Osteoblast (primary cell): ENCODE data around the gene ZNF689. TPM values are rescaled to one million over a fixed set of nuclear protein-coding genes. Genes with fewer than 3 reads are reported as not detected.
A peak's percentile ranks its signal among the peaks of the same experiment; 100 is the strongest.

ENCODE experiments used
- DNase-seq: peaks from one replicate; pipeline ENCODE4 v3.0.0; 2011; ENCODE audit warnings: low spot score, mixed read lengths; ENCODE audit not compliant: insufficient read length; ENCODE audit errors: missing footprints
- H2AFZ ChIP-seq: 2 replicates; pipeline ENCODE4 v1.6.0; 2011; ENCODE audit warnings: mild to moderate bottlenecking, low read length
- H3K27ac ChIP-seq: 2 replicates; pipeline ENCODE4 v1.5.1; 2011; ENCODE audit warnings: mild to moderate bottlenecking, low read depth, low read length, moderate library complexity
- H3K27me3 ChIP-seq: 2 replicates; pipeline ENCODE4 v1.6.0; 2012; ENCODE audit warnings: mild to moderate bottlenecking, control low read depth, inconsistent platforms, low read length, moderate library complexity; ENCODE audit not compliant: insufficient read depth
- H3K36me3 ChIP-seq: 2 replicates; pipeline ENCODE4 v1.5.1; 2011; ENCODE audit warnings: mild to moderate bottlenecking, low read length, control low read depth, moderate library complexity; ENCODE audit not compliant: insufficient read depth
- H3K4me1 ChIP-seq: 2 replicates; pipeline ENCODE4 v1.5.1; 2011; ENCODE audit warnings: mild to moderate bottlenecking, low read length, control low read depth, moderate library complexity; ENCODE audit not compliant: insufficient read depth
- H3K4me2 ChIP-seq: 2 replicates; pipeline ENCODE4 v1.6.0; 2011; ENCODE audit warnings: mild to moderate bottlenecking, low read length; ENCODE audit not compliant: insufficient read depth
- H3K4me3 ChIP-seq: fragments of 200-600 bp; sonication (generic); 3 replicates; pipeline ENCODE4 v1.5.1; 2012; ENCODE audit warnings: mild to moderate bottlenecking, low read length, inconsistent platforms; ENCODE audit not compliant: insufficient read depth
- H3K79me2 ChIP-seq: 2 replicates; pipeline ENCODE4 v1.6.0; 2012; ENCODE audit warnings: mild to moderate bottlenecking, low read length, control low read depth, inconsistent platforms; ENCODE audit not compliant: insufficient read depth
- H3K9me3 ChIP-seq: 2 replicates; pipeline ENCODE4 v1.5.1; 2011; ENCODE audit warnings: low read depth, low read length, control low read depth
- H4K20me1 ChIP-seq: 2 replicates; pipeline ENCODE4 v1.6.0; 2012; ENCODE audit warnings: mild to moderate bottlenecking, low read length, control low read depth; ENCODE audit not compliant: insufficient read depth
- total RNA-seq: library from RNA; depleted of rRNA; stranded (reverse); fragments of >200 nt; gene quantifications from 2 replicates; pipeline ENCODE4 v1.2.3, GENCODE V29; 2012
- TF ChIP-seq, protein P1 (sequence below): IDR thresholded peaks from 2 replicates; pipeline ENCODE4 v1.5.1; 2011; ENCODE audit warnings: mild to moderate bottlenecking, low read depth, low read length, moderate library complexity; ENCODE audit errors: extremely low read depth

ZNF689 gene
- total RNA-seq, 1 donor: 8.3 TPM

DNA sequence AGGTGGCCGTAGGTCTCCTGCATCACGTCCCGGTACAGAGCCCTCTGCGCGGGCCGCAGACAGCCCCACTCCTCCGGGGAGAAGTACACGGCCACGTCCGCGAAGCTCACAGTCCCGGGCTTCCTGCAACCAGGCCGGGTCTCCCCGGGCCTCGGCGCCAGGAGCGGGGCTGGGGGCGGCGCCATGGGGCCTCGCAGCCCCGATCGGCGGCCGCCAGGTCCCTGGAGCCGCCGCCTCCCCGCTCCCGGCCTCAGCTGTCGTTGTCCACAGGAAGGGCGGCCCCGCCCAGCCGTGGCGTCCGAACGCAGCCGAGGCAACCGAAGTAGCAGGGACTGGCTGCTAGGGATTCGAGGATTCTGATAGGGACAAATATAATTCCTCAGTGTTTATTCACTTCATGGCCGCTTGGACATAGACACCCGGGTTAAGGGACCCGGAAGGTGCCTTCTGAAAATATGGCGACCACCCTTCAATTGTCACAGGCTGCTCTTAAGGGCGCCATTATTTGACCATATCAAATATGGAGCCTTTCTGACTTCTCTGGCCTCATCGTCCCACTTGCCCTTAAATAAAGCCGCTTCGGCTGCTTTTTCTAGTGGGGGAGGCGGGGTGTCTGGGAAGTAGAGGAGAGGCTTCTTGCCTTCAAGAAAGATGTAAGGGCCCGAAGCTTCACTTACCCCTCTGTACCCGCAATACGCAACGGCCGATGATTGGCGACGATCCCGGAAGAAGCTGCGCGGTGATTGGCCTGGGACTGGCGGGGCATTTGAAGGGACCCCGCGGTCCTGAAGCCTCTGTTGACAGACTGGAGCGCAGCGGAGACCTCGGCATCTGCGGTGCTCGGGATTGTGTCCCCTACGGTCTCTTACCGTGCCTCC lies 38.5 kb downstream of the ZNF689 start, which contains the start of gene ZNF688:
Gene ZNF688, minus strand, starts transcription at position 270 of the 878 bp plus-strand sequence. Its CDS starts 85 bp downstream, at position 185.
- Histone ChIP-seq H3K27ac (peak within 1 kb of the TSS; percentile 81), H4K20me1 (no peaks in the 10 kb centered on the region), H3K36me3 (no peaks in the 10 kb centered on the region), H3K79me2 (no peaks in the 10 kb centered on the region), H2AFZ (peak within 1 kb of the TSS; percentile 93), H3K4me2 (peak within 1 kb of the TSS; percentile 83), H3K9me3 (no peaks in the 10 kb centered on the region), H3K4me1 (peaks cover 19% of the 10 kb centered on the region), H3K27me3 (no peaks in the 10 kb centered on the region), H3K4me3 (peak within 1 kb of the TSS; percentile 81)
- TF ChIP-seq, protein P1, sequence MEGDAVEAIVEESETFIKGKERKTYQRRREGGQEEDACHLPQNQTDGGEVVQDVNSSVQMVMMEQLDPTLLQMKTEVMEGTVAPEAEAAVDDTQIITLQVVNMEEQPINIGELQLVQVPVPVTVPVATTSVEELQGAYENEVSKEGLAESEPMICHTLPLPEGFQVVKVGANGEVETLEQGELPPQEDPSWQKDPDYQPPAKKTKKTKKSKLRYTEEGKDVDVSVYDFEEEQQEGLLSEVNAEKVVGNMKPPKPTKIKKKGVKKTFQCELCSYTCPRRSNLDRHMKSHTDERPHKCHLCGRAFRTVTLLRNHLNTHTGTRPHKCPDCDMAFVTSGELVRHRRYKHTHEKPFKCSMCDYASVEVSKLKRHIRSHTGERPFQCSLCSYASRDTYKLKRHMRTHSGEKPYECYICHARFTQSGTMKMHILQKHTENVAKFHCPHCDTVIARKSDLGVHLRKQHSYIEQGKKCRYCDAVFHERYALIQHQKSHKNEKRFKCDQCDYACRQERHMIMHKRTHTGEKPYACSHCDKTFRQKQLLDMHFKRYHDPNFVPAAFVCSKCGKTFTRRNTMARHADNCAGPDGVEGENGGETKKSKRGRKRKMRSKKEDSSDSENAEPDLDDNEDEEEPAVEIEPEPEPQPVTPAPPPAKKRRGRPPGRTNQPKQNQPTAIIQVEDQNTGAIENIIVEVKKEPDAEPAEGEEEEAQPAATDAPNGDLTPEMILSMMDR: no peak
- DNase-seq: peak; percentile 100

DNA sequence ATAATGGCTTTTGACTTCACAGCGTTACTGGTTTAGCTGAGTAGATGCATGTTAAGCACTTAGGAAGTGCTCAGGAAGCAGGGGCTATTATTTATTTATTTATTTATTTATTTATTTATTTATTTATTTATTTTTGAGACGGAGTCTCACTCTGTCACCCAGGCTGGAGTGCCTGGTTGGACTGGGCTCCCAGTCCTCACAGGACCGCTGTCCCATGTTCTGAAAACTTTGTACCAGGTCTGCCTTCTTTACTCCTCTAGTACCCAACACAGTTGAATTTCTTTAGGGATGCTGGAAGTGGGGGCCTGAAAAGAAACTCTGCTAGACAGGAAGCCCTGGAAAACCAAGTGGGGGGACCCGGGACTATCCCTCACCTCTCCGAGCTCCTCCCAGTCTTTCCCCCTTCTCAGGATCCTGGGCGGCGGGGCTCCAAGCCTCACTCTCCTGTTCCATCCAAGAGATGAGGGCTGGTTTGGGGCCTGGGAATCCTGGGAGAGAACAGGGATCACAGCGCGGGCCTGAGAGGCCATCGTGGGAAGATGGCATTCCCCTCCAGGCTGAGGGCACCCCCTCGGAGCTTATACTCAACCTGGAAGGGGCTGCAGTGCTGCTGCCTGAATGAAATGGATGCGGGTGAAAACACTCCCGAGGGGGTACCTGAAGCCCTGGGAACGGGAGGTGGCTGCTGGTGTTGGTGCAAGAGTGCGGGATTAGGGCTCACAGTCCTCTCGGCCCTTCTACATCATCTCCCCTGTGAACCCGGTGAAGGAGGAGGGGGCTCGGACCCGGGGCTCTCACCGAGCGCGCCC lies 39.3 kb downstream of the ZNF689 start:
- H4K20me1 ChIP-seq: no peaks in the 10 kb centered on the region
- TF ChIP-seq, protein P1: no peak
- peaks cover 19% of the 10 kb centered on the region for H3K4me1 ChIP-seq
- H3K27ac ChIP-seq: peak overlapping the region; percentile 81
- H3K9me3 ChIP-seq: no peaks in the 10 kb centered on the region
- no peaks in the 10 kb centered on the region for H3K36me3 ChIP-seq
- no peaks in the 10 kb centered on the region for H3K79me2 ChIP-seq
- peak; percentile 89 for DNase-seq
- peak overlapping the region; percentile 93 for H2AFZ ChIP-seq
- H3K27me3 ChIP-seq: no peaks in the 10 kb centered on the region
- H3K4me2 ChIP-seq: peak overlapping the region; percentile 83
- peak overlapping the region; percentile 81 for H3K4me3 ChIP-seq

DNA sequence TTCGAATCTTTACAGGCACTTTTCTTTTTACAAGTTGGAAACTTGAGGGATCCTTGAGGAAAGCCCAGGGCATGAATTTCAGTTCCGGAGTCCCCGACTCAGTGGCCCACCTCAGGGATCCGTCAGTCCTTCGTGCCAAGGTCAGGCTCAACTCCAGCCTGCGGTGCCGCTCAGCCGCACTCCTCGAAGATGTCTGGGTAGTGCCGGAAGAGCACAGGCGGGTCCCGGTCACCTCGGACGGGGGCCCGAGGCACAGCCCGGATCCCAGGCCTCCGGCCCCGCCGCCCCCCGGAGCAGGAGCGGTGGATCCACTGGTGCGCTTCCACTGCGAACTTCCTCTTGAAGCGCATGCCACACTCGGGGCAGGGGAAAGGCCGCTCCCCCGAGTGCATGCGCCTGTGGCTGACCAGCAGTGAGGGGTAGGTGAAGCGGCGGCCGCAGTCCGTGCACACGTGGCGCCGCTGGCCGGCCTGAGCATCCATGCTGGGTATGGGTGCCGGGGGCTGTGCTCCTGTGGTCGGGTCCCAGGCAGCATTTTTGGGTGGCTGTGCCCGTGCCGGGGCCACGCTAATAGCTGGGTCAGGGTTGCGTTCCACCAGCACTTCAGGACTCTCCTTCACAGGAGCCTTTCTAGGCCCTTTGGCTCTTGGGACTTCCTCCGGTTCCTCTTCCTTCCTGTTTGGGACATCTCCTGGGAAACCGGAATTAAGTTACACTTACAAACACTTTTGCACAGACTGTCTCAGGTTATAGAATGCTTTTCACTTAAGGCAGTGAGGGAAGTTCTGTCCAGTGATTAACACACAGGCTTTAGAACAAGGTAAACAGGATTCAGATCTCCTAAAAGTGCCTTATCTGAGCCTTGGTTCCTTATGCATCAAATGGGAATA lies 40.2 kb downstream of the ZNF689 start:
- Histone ChIP-seq H3K4me3 (no peak overlapping the region), H3K4me1 (peaks cover 19% of the 10 kb centered on the region), H2AFZ (no peak overlapping the region), H3K4me2 (no peak overlapping the region), H3K36me3 (no peaks in the 10 kb centered on the region), H3K27ac (no peak overlapping the region), H3K9me3 (no peaks in the 10 kb centered on the region), H3K79me2 (no peaks in the 10 kb centered on the region), H4K20me1 (no peaks in the 10 kb centered on the region), H3K27me3 (no peaks in the 10 kb centered on the region)
- TF ChIP-seq, protein P1: no peak
- DNase-seq: no peak
